ENCODE data around the gene FOXK2. TPM values are rescaled to one million over a fixed set of nuclear protein-coding genes. Genes with fewer than 3 reads are reported as not detected.

Gene FOXK2
- total and polyA plus RNA-seq, 2 of the 8 experiments (the other 6 are each of a cell fraction or from before 2014, with no cell fraction given): 34.7 to 64.9 TPM

Other genes with a start within 250 kb of the FOXK2 start
- gene CSNK1D, start 246.0 kb upstream of the FOXK2 start, total RNA-seq (2021; fragmentation: NEBNext Ultra II Directional; extraction: Animal tissue kit (Norgen Biotek cat#: 25700)): 103 and 107 TPM in 2 replicates
- gene CSNK1D, start 246.0 kb upstream of the FOXK2 start, polyA plus RNA-seq (2011; rRNA removed): 73.5 and 114 TPM in 2 replicates
- gene CD7, start 202.1 kb upstream of the FOXK2 start, total RNA-seq (2021; fragmentation: NEBNext Ultra II Directional; extraction: Animal tissue kit (Norgen Biotek cat#: 25700)): 0.86 and 1.3 TPM in 2 replicates
- gene CD7, start 202.1 kb upstream of the FOXK2 start, polyA plus RNA-seq (2011; rRNA removed): 0.83 and 1.8 TPM in 2 replicates
- 0.20 and 0.57 TPM in 2 replicates for gene SECTM1, start 186.0 kb upstream of the FOXK2 start, total RNA-seq (2021; fragmentation: NEBNext Ultra II Directional; extraction: Animal tissue kit (Norgen Biotek cat#: 25700))
- 0.46 and 0.65 TPM in 2 replicates for gene SECTM1, start 186.0 kb upstream of the FOXK2 start, polyA plus RNA-seq (2011; rRNA removed)
- gene TEX19, start 160.5 kb upstream of the FOXK2 start, total RNA-seq (2021; fragmentation: NEBNext Ultra II Directional; extraction: Animal tissue kit (Norgen Biotek cat#: 25700)): 0.38 and 0.54 TPM in 2 replicates
- gene TEX19, start 160.5 kb upstream of the FOXK2 start, polyA plus RNA-seq (2011; rRNA removed): 0.46 and 0.80 TPM in 2 replicates
- 0.63 TPM in 1 of 2 replicates, not detected in the other for gene UTS2R, start 148.0 kb upstream of the FOXK2 start, total RNA-seq (2021; fragmentation: NEBNext Ultra II Directional; extraction: Animal tissue kit (Norgen Biotek cat#: 25700))
- gene UTS2R, start 148.0 kb upstream of the FOXK2 start, polyA plus RNA-seq (2011; rRNA removed): 0.27 and 0.49 TPM in 2 replicates
- 20.6 and 24.2 TPM in 2 replicates for gene HEXD, start 101.4 kb upstream of the FOXK2 start, total RNA-seq (2021; fragmentation: NEBNext Ultra II Directional; extraction: Animal tissue kit (Norgen Biotek cat#: 25700))
- gene HEXD, start 101.4 kb upstream of the FOXK2 start, polyA plus RNA-seq (2011; rRNA removed): 21.8 and 33.7 TPM in 2 replicates
- gene OGFOD3, start 101.1 kb upstream of the FOXK2 start, total RNA-seq (2021; fragmentation: NEBNext Ultra II Directional; extraction: Animal tissue kit (Norgen Biotek cat#: 25700)): 21.8 and 24.4 TPM in 2 replicates
- gene OGFOD3, start 101.1 kb upstream of the FOXK2 start, polyA plus RNA-seq (2011; rRNA removed): 21.1 and 27.9 TPM in 2 replicates
- gene CYBC1, start 69.0 kb upstream of the FOXK2 start, total RNA-seq (2021; fragmentation: NEBNext Ultra II Directional; extraction: Animal tissue kit (Norgen Biotek cat#: 25700)): 66.7 and 74.6 TPM in 2 replicates
- gene CYBC1, start 69.0 kb upstream of the FOXK2 start, polyA plus RNA-seq (2011; rRNA removed): 81.4 and 116 TPM in 2 replicates
- gene NARF, start 61.0 kb upstream of the FOXK2 start, total RNA-seq (2021; fragmentation: NEBNext Ultra II Directional; extraction: Animal tissue kit (Norgen Biotek cat#: 25700)): 87.4 and 97.4 TPM in 2 replicates
- 131 and 161 TPM in 2 replicates for gene NARF, start 61.0 kb upstream of the FOXK2 start, polyA plus RNA-seq (2011; rRNA removed)
- 82.0 and 88.8 TPM in 2 replicates for gene WDR45B, start 128.7 kb downstream of the FOXK2 start, total RNA-seq (2021; fragmentation: NEBNext Ultra II Directional; extraction: Animal tissue kit (Norgen Biotek cat#: 25700))
- 100 and 101 TPM in 2 replicates for gene WDR45B, start 128.7 kb downstream of the FOXK2 start, polyA plus RNA-seq (2011; rRNA removed)
- 3.1 and 3.3 TPM in 2 replicates for gene RAB40B, start 179.0 kb downstream of the FOXK2 start, total RNA-seq (2021; fragmentation: NEBNext Ultra II Directional; extraction: Animal tissue kit (Norgen Biotek cat#: 25700))
- 4.6 and 7.1 TPM in 2 replicates for gene RAB40B, start 179.0 kb downstream of the FOXK2 start, polyA plus RNA-seq (2011; rRNA removed)
- 21.4 and 23.3 TPM in 2 replicates for gene FN3KRP, start 197.0 kb downstream of the FOXK2 start, total RNA-seq (2021; fragmentation: NEBNext Ultra II Directional; extraction: Animal tissue kit (Norgen Biotek cat#: 25700))
- gene FN3KRP, start 197.0 kb downstream of the FOXK2 start, polyA plus RNA-seq (2011; rRNA removed): 17.1 and 18.1 TPM in 2 replicates
- 13.6 and 14.2 TPM in 2 replicates for gene FN3K, start 215.9 kb downstream of the FOXK2 start, total RNA-seq (2021; fragmentation: NEBNext Ultra II Directional; extraction: Animal tissue kit (Norgen Biotek cat#: 25700))
- gene FN3K, start 215.9 kb downstream of the FOXK2 start, polyA plus RNA-seq (2011; rRNA removed): 0.88 and 2.1 TPM in 2 replicates
- 117 and 118 TPM in 2 replicates for gene TBCD, start 232.3 kb downstream of the FOXK2 start, total RNA-seq (2021; fragmentation: NEBNext Ultra II Directional; extraction: Animal tissue kit (Norgen Biotek cat#: 25700))
- gene TBCD, start 232.3 kb downstream of the FOXK2 start, polyA plus RNA-seq (2011; rRNA removed): 162 and 214 TPM in 2 replicates